SK-N-SH treated with all-trans-retinoic acid at 6 μM for 48 hours (cell line): Measurements from ENCODE around the gene CRYM.
"Not testable (repeated sequence)": the region's sequence is repeated elsewhere in the genome, so short reads cannot be mapped to it uniquely, and the experiment has no call there.

ENCODE experiments used
- ATAC-seq: fragments of 200-7000 bp; cut with Tn5 transposase; 3 replicates; pipeline ENCODE4 v1.9.1; 2020; ENCODE audit warnings: mild to moderate bottlenecking, moderate library complexity
- ARNTL ChIP-seq: fragments of 450-650 bp; formaldehyde crosslinking; IDR thresholded peaks from 2 replicates; pipeline ENCODE4 v1.5.0; 2020; ENCODE audit warnings: low read depth, mild to moderate bottlenecking, moderate library complexity, borderline replicate concordance
- BACH2 ChIP-seq: fragments of 250-450 bp; sonication (Bioruptor Pico); IDR thresholded peaks from 2 replicates; pipeline ENCODE4 v1.9.0; 2021; ENCODE audit warnings: mild to moderate bottlenecking, borderline replicate concordance
- CSDC2 ChIP-seq: fragments of 250-450 bp; sonication (Bioruptor Pico); IDR thresholded peaks from 2 replicates; pipeline ENCODE4 v1.5.0; 2020; ENCODE audit warnings: mild to moderate bottlenecking, moderate library complexity
- ESRRG ChIP-seq: fragments of 250-450 bp; sonication (Bioruptor Pico); IDR thresholded peaks from 2 replicates; pipeline ENCODE4 v1.6.1; 2021; ENCODE audit warnings: mild to moderate bottlenecking
- GLIS3 ChIP-seq: fragments of 250-450 bp; sonication (Bioruptor Pico); IDR thresholded peaks from 2 replicates; pipeline ENCODE4 v1.5.0; 2020; ENCODE audit warnings: mild to moderate bottlenecking, moderate library complexity
- ISL1 ChIP-seq: fragments of 250-450 bp; sonication (Bioruptor Pico); IDR thresholded peaks from 2 replicates; pipeline ENCODE4 v2.1.2; 2022; ENCODE audit warnings: mild to moderate bottlenecking, moderate library complexity
- OSR1 ChIP-seq: fragments of 250-450 bp; sonication (Bioruptor Pico); IDR thresholded peaks from 2 replicates; pipeline ENCODE4 v1.8.0; 2022; ENCODE audit warnings: moderate library complexity, mild to moderate bottlenecking, inconsistent platforms
- PPARA ChIP-seq: fragments of 250-450 bp; sonication (Bioruptor Pico); IDR thresholded peaks from 2 replicates; pipeline ENCODE4 v1.5.0; 2020; ENCODE audit warnings: mild to moderate bottlenecking, borderline replicate concordance
- RARB ChIP-seq: fragments of 250-450 bp; sonication (Bioruptor Pico); IDR thresholded peaks from 2 replicates; pipeline ENCODE4 v1.8.0; 2021; ENCODE audit warnings: mild to moderate bottlenecking, moderate library complexity
- TCF4 ChIP-seq: fragments of 250-450 bp; sonication (Bioruptor Pico); IDR thresholded peaks from 2 replicates; pipeline ENCODE4 v1.8.0; 2021; ENCODE audit warnings: mild to moderate bottlenecking, moderate library complexity, borderline replicate concordance
- TOX ChIP-seq: fragments of 250-450 bp; sonication (Bioruptor Pico); IDR thresholded peaks from 2 replicates; pipeline ENCODE4 v1.8.0; 2021; ENCODE audit warnings: mild to moderate bottlenecking, moderate library complexity, borderline replicate concordance
- ZC3H10 ChIP-seq: fragments of 250-450 bp; sonication (Bioruptor Pico); IDR thresholded peaks from 2 replicates; pipeline ENCODE4 v1.5.1; 2021; ENCODE audit warnings: mild to moderate bottlenecking, moderate library complexity
- ZFP3 ChIP-seq: fragments of 250-450 bp; sonication (Bioruptor Pico); IDR thresholded peaks from 2 replicates; pipeline ENCODE4 v1.5.0; 2020; ENCODE audit warnings: mild to moderate bottlenecking, moderate library complexity
- ZNF565 ChIP-seq: fragments of 450-650 bp; formaldehyde crosslinking; conservative IDR thresholded peaks from 2 replicates; pipeline ENCODE4 v1.5.0; 2020; ENCODE audit warnings: low read depth, mild to moderate bottlenecking, moderate library complexity
- ZNF70 ChIP-seq: fragments of 450-650 bp; formaldehyde crosslinking; IDR thresholded peaks from 2 replicates; pipeline ENCODE4 v1.5.0; 2020; ENCODE audit warnings: mild to moderate bottlenecking, moderate library complexity
- ZNF8 ChIP-seq: fragments of 450-650 bp; formaldehyde crosslinking; IDR thresholded peaks from 2 replicates; pipeline ENCODE4 v1.5.0; 2020; ENCODE audit warnings: mild to moderate bottlenecking, moderate library complexity
- TF ChIP-seq, protein P1 (sequence below): fragments of 250-450 bp; sonication (Bioruptor Pico); IDR thresholded peaks from 2 replicates; pipeline ENCODE4 v1.8.0; 2020; ENCODE audit warnings: mild to moderate bottlenecking, moderate library complexity, borderline replicate concordance
- TF ChIP-seq, protein P2 (sequence below): fragments of 250-450 bp; sonication (Bioruptor Pico); IDR thresholded peaks from 2 replicates; pipeline ENCODE4 v1.5.1; 2021; ENCODE audit warnings: mild to moderate bottlenecking, moderate library complexity
- TF ChIP-seq, protein P3 (sequence below): fragments of 250-450 bp; sonication (Bioruptor Pico); IDR thresholded peaks from 2 replicates; pipeline ENCODE4 v1.5.0; 2020; ENCODE audit warnings: mild to moderate bottlenecking, moderate library complexity
- TF ChIP-seq, protein P4 (sequence below): fragments of 250-450 bp; sonication (Bioruptor Pico); IDR thresholded peaks from 2 replicates; pipeline ENCODE4 v1.8.0; 2021; ENCODE audit warnings: low read depth, mild to moderate bottlenecking, moderate library complexity, borderline replicate concordance
- TF ChIP-seq, protein P5 (sequence below): fragments of 250-450 bp; sonication (Bioruptor Pico); IDR thresholded peaks from 2 replicates; pipeline ENCODE4 v1.5.1; 2020; ENCODE audit warnings: low read depth, mild to moderate bottlenecking, moderate library complexity

CRYM gene

DNA sequence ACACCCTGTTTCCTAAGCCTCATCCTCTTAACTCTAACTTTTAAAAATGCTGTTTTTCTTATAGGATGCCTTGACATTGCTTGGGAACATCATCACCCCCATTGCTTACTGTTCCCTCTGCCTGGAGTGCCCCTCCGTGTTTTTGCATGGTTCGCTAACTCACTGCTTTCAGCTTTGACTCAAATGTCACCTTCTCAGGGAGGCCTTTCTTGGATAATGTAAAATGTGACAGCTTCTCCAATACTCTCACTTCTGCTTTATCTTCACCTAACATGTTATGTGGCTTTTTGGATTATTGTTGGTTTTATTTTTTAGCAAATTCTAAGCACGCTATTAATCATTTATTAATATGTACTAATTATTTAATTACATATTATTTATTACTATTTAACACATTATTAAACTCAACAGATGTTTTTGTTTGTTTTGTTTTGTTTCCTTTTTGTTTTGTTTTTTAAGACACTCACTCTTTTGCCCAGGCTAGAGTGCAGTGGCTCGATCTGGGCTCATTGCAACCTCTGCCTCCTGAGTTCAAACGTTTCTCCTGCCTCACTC lies 3.8 kb downstream of the CRYM start (continued):
- TF ChIP-seq ZNF70 = no peak

DNA sequence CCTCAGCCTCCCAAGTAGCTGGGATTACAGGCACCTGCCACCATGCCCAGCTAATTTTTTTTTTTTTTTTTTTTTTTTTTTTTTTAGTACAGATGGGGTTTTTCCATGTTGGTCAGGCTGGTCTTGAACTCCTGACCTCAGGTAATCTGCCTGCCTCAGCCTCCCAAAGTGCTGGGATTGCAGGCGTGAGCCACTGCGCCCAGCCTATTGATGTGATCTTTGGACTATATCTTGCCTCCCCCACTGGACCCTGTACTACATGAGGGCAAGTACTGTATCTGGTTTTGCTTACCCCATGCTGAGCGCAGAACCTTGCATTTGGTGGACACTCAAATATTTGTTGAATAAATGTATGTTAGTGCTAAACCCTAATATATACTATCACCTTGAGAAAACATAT lies 5.3 kb downstream of the CRYM start:
- not testable (repeated sequence) for ATAC-seq

DNA sequence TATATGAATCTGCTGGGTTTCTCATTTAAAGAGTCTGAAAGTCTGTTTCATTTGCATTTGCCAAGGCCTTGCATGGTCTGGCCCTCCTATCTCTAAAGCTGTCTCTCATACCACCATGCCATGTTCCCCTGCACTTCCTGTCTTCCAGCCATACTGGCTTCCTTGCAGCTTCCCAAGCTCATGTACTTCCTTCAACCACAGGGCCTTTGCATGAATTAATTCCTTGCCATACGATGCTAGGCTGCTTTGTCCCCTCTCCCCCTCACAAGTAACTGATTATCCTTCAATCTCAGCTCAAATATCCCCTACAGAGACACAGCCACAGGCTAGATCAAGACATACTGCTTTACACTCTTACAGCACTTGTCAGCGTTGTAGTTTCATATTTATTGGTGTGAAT lies 5.8 kb downstream of the CRYM start:
- ATAC-seq = no peak
- no peak for TF ChIP-seq RARB (CRISPR knock-in tag)
- TF ChIP-seq ZNF565 (CRISPR knock-in tag) = no peak
- no peak for TF ChIP-seq CSDC2 (CRISPR knock-in tag)
- TF ChIP-seq TOX = no peak
- TF ChIP-seq BACH2 (CRISPR knock-in tag) = no peak
- TF ChIP-seq TCF4 = no peak
- TF ChIP-seq ISL1 (CRISPR knock-in tag) = no peak
- TF ChIP-seq ESRRG (CRISPR knock-in tag) = no peak
- TF ChIP-seq PPARA (CRISPR knock-in tag) = no peak
- no peak for TF ChIP-seq ZC3H10 (CRISPR knock-in tag)
- TF ChIP-seq, protein P1, sequence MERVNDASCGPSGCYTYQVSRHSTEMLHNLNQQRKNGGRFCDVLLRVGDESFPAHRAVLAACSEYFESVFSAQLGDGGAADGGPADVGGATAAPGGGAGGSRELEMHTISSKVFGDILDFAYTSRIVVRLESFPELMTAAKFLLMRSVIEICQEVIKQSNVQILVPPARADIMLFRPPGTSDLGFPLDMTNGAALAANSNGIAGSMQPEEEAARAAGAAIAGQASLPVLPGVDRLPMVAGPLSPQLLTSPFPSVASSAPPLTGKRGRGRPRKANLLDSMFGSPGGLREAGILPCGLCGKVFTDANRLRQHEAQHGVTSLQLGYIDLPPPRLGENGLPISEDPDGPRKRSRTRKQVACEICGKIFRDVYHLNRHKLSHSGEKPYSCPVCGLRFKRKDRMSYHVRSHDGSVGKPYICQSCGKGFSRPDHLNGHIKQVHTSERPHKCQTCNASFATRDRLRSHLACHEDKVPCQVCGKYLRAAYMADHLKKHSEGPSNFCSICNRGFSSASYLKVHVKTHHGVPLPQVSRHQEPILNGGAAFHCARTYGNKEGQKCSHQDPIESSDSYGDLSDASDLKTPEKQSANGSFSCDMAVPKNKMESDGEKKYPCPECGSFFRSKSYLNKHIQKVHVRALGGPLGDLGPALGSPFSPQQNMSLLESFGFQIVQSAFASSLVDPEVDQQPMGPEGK = no peak
- TF ChIP-seq, protein P2, sequence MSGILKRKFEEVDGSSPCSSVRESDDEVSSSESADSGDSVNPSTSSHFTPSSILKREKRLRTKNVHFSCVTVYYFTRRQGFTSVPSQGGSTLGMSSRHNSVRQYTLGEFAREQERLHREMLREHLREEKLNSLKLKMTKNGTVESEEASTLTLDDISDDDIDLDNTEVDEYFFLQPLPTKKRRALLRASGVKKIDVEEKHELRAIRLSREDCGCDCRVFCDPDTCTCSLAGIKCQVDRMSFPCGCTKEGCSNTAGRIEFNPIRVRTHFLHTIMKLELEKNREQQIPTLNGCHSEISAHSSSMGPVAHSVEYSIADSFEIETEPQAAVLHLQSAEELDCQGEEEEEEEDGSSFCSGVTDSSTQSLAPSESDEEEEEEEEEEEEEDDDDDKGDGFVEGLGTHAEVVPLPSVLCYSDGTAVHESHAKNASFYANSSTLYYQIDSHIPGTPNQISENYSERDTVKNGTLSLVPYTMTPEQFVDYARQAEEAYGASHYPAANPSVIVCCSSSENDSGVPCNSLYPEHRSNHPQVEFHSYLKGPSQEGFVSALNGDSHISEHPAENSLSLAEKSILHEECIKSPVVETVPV (CRISPR knock-in tag) = no peak
- no peak for TF ChIP-seq ZNF70
- TF ChIP-seq, protein P3, sequence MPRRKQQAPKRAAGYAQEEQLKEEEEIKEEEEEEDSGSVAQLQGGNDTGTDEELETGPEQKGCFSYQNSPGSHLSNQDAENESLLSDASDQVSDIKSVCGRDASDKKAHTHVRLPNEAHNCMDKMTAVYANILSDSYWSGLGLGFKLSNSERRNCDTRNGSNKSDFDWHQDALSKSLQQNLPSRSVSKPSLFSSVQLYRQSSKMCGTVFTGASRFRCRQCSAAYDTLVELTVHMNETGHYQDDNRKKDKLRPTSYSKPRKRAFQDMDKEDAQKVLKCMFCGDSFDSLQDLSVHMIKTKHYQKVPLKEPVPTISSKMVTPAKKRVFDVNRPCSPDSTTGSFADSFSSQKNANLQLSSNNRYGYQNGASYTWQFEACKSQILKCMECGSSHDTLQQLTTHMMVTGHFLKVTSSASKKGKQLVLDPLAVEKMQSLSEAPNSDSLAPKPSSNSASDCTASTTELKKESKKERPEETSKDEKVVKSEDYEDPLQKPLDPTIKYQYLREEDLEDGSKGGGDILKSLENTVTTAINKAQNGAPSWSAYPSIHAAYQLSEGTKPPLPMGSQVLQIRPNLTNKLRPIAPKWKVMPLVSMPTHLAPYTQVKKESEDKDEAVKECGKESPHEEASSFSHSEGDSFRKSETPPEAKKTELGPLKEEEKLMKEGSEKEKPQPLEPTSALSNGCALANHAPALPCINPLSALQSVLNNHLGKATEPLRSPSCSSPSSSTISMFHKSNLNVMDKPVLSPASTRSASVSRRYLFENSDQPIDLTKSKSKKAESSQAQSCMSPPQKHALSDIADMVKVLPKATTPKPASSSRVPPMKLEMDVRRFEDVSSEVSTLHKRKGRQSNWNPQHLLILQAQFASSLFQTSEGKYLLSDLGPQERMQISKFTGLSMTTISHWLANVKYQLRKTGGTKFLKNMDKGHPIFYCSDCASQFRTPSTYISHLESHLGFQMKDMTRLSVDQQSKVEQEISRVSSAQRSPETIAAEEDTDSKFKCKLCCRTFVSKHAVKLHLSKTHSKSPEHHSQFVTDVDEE (CRISPR knock-in tag) = no peak
- TF ChIP-seq GLIS3 (CRISPR knock-in tag) = no peak
- TF ChIP-seq OSR1 (CRISPR knock-in tag) = no peak
- no peak for TF ChIP-seq ARNTL (CRISPR knock-in tag)
- TF ChIP-seq, protein P4, sequence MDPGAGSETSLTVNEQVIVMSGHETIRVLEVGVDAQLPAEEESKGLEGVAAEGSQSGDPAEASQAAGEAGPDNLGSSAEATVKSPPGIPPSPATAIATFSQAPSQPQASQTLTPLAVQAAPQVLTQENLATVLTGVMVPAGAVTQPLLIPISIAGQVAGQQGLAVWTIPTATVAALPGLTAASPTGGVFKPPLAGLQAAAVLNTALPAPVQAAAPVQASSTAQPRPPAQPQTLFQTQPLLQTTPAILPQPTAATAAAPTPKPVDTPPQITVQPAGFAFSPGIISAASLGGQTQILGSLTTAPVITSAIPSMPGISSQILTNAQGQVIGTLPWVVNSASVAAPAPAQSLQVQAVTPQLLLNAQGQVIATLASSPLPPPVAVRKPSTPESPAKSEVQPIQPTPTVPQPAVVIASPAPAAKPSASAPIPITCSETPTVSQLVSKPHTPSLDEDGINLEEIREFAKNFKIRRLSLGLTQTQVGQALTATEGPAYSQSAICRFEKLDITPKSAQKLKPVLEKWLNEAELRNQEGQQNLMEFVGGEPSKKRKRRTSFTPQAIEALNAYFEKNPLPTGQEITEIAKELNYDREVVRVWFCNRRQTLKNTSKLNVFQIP (CRISPR knock-in tag) = no peak
- TF ChIP-seq, protein P5, sequence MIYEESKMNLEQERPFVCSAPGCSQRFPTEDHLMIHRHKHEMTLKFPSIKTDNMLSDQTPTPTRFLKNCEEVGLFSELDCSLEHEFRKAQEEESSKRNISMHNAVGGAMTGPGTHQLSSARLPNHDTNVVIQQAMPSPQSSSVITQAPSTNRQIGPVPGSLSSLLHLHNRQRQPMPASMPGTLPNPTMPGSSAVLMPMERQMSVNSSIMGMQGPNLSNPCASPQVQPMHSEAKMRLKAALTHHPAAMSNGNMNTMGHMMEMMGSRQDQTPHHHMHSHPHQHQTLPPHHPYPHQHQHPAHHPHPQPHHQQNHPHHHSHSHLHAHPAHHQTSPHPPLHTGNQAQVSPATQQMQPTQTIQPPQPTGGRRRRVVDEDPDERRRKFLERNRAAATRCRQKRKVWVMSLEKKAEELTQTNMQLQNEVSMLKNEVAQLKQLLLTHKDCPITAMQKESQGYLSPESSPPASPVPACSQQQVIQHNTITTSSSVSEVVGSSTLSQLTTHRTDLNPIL = no peak
- no peak for TF ChIP-seq ZNF8 (CRISPR knock-in tag)
- TF ChIP-seq, all 23 proteins: peak for 0

DNA sequence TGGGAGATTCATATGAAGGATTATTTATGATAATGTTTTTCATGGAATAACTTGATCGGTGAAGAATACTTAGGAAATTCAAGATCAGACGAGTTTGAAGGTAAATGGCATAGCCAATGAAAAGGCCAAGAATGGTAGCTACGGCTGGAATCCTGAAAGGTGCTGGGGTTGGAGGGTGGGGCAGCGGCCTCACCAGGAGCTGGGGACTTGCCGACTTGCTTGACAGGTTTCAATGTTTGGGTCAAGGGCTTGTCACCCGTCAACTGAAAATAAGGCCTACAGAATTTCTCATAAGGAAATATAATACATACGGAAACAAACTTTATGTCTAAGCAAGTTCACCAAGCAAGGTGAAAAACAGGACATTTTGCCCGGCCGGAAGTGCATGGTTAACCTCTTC lies 9.9 kb downstream of the CRYM start:
- ATAC-seq = no peak
- TF ChIP-seq, protein P4 (CRISPR knock-in tag) = no peak
- no peak for TF ChIP-seq ZNF565 (CRISPR knock-in tag)
- TF ChIP-seq, protein P2 (CRISPR knock-in tag) = no peak
- no peak for TF ChIP-seq ZNF8 (CRISPR knock-in tag)
- no peak for TF ChIP-seq ZFP3 (CRISPR knock-in tag)
- TF ChIP-seq ZNF70 = no peak
- no peak for TF ChIP-seq GLIS3 (CRISPR knock-in tag)
- no peak for TF ChIP-seq PPARA (CRISPR knock-in tag)
- TF ChIP-seq TCF4 = no peak
